MG63 (cell line): ENCODE measurements around the gene SCFD2. TPM values are rescaled to one million over a fixed set of nuclear protein-coding genes. Genes with fewer than 3 reads are reported as not detected.
"Not testable (repeated sequence)": the region's sequence is repeated elsewhere in the genome, so short reads cannot be mapped to it uniquely, and the experiment has no call there.

Experiments
- DNase-seq: peaks from one replicate; pipeline ENCODE4 v3.0.0-alpha.2; 2020
- H3K27me3 ChIP-seq: fragments of 250-450 bp; sonication (Bioruptor Pico); 2 replicates; pipeline ENCODE4 v1.5.1; 2020; ENCODE audit warnings: mild to moderate bottlenecking, moderate library complexity
- H3K36me3 ChIP-seq: fragments of 250-450 bp; sonication (Bioruptor Pico); 2 replicates; pipeline ENCODE4 v1.5.1; 2020; ENCODE audit warnings: mild to moderate bottlenecking, moderate library complexity
- H3K4me3 ChIP-seq: fragments of 250-450 bp; sonication (Bioruptor Pico); 2 replicates; pipeline ENCODE4 v1.5.1; 2020; ENCODE audit warnings: mild to moderate bottlenecking, moderate library complexity
- H3K9me3 ChIP-seq: fragments of 250-450 bp; sonication (Bioruptor Pico); 2 replicates; pipeline ENCODE4 v1.5.1; 2020; ENCODE audit warnings: mild to moderate bottlenecking, moderate library complexity
- total RNA-seq: library from RNA; depleted of rRNA; stranded (reverse); fragments of >200 nt; shearing (Covaris generic); gene quantifications from 2 replicates; pipeline ENCODE4 v1.2.3, GENCODE V29; 2014; ENCODE audit warnings: low replicate concordance

The SCFD2 gene
- total RNA-seq, 1 experiment from 2014 or later = 119 TPM

DNA sequence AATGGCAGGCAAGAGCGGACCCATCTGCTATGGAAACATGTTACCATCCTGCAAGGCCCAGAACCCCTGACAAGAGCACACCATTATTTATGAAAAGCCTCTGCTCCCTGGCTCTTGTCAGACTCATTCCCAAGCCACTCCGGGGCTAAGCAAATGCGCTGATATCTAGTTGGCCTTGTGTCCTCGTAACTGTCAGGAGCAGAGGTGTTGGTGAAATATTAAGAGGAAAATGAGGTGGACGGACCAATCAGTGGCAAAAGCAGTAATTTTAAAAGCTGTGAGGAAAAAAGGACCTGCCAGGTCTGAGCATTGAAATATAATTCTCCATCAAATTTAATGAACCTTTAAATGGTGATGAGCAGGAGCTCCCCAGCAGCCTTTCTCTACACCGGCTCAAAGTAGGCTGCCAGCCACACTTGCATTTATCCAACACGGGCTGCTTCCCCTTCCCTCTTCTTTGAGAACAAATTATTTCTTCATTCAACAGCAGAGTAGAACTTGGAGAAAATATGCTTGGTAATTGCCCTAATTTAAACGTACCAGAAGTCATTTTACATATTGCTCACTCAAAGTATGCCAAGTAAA is 289.4 kb downstream of the SCFD2 start:
- DNase-seq = no peak
- Histone ChIP-seq H3K36me3 (peaks cover 6% of the 10 kb centered on the region), H3K4me3 (no peak overlapping the region), H3K27me3 (no peaks in the 10 kb centered on the region), H3K9me3 (no peaks in the 10 kb centered on the region)

DNA sequence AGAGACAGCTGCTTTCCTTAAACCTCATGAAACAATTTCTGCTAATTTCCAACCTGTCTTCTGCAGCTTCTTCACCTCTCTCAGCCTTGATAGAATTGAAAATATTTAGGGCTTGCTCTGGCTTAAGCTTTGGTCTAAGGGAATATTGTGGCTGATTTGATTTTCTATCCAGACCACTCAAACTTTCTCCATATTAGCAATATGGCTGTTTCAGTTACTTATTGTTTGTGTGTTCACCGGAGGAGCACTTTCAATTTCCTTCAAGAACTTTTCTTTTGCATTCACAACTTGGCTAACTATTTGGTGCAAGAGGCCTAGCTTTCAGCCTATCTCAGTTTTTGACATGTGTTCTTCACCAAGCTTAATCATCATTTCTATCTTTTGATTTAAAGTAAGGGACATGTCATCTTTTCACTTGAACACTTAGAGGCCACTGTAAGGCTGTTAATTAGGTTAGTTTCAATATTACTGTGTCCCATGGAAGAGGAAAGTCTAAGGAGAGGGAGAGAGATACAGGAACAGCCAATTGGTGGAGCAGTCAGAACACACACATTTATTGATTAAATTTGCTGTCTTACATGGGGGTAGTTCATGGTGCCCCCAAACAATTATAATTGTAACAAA is 290.6 kb downstream of the SCFD2 start:
- peaks cover 6% of the 10 kb centered on the region for H3K36me3 ChIP-seq
- H3K27me3 ChIP-seq = no peaks in the 10 kb centered on the region
- no peak for DNase-seq
- H3K4me3 ChIP-seq = no peak overlapping the region
- H3K9me3 ChIP-seq = no peaks in the 10 kb centered on the region

DNA sequence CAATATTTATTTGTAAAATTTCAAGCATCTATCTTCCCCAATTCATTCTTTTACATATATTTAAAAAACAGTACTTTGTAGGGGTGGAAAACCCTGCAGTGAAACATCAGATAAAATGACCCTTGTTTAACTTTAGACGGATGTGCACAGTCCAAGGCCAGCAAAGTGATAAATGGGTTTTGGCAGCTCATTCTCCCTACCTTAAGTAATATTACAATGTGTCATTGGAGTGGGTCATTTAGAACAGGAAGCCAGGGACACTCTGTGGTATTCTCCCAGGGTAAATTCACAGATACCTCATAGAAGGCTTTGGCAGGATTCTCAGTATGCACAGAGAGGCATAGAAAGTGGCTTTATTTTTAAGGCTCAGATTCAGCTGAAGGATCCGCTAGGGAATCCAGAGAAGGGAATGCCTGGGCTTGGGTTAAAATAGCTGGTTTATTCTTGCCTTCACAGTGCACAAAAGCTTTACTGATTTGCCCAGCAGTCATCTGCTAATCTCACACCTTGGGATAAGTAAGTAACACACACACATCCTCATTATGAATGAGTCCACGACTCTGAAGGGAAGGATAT is 297.0 kb downstream of the SCFD2 start:
- Histone ChIP-seq H3K27me3 (no peaks in the 10 kb centered on the region), H3K4me3 (no peak overlapping the region), H3K36me3 (peaks cover 14% of the 10 kb centered on the region), H3K9me3 (no peaks in the 10 kb centered on the region; the same call in none of the 2 replicates)
- DNase-seq = no peak

DNA sequence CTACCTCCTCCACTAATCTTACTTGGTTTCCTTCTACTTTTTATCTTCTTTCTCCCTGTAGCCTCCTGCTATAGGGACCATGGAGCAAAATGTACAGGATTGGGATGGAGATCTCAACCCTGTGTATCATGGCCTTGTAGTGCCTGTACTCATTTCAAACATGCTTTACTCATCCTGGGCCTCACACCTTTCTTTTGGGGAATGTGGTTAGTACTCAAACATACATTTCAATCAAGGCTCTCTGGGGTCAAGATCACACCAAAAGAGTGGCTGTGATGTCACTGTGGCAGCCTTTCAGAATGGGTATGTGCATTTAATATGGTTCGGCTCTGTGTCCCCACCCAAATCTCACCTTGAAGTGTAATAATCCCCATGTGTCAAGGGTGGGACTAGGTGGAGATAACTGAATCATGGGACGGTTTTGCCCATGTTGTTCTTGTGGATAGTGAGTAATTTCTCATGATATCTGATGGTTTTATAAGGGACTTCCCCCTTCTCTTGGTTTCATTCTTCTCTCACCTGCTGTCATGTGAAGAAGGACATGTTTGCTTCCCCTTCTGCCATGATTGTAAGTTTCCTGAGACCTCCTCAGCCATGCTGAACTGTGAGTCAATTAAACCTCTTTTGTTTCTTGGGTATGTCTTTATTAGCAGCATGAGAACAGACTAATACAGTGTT is 298.6 kb downstream of the SCFD2 start:
- H3K4me3 ChIP-seq = no peak overlapping the region
- no peak for DNase-seq
- H3K27me3 ChIP-seq = no peaks in the 10 kb centered on the region
- peaks cover 13% of the 10 kb centered on the region for H3K36me3 ChIP-seq
- no peaks in the 10 kb centered on the region; the same call in none of the 2 replicates for H3K9me3 ChIP-seq

DNA sequence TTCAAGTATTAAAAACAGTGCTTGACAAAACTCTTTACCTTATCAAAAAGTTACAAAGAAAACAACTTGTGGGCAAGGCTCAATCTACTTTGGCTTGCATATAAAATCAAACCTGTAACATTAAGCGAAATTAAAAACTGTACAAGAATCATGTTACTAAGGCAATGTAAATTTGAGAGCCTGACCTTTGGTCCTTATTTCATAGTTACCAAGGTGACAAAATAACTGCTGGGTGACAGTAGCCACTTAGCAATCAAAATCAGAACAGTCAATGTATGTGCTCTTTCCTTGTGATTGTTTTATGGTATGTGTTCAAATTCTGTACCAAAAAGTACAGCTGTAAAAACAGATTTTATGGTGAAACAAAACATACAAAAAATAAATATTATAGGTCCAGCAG is 299.7 kb downstream of the SCFD2 start:
- no peaks in the 10 kb centered on the region for H3K27me3 ChIP-seq
- H3K9me3 ChIP-seq = no peaks in the 10 kb centered on the region; the same call in none of the 2 replicates
- H3K36me3 ChIP-seq = peaks cover 13% of the 10 kb centered on the region
- no peak for DNase-seq
- H3K4me3 ChIP-seq = no peak overlapping the region

DNA sequence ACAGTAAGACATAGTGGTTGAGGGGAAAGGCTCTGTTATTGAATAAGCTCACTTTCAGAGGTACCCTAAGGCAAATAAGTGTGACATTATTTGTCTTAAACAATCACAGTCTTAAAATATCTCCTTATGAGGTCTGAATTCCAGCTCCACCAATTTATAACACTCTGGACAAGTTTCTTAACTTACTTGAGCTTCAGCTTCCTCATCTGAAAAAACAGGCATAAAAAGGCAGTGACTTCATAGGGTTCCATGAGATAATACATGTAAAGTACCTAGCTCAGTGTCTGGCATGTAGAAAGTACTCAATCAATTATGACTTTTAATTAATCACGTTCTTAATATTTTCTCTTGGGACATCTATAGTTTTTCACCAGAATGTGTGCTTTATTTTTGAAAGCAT is 301.3 kb downstream of the SCFD2 start:
- Histone ChIP-seq H3K36me3 (peaks cover 10% of the 10 kb centered on the region), H3K27me3 (no peaks in the 10 kb centered on the region), H3K9me3 (no peaks in the 10 kb centered on the region; the same call in none of the 2 replicates), H3K4me3 (no peak overlapping the region)
- DNase-seq = no peak

DNA sequence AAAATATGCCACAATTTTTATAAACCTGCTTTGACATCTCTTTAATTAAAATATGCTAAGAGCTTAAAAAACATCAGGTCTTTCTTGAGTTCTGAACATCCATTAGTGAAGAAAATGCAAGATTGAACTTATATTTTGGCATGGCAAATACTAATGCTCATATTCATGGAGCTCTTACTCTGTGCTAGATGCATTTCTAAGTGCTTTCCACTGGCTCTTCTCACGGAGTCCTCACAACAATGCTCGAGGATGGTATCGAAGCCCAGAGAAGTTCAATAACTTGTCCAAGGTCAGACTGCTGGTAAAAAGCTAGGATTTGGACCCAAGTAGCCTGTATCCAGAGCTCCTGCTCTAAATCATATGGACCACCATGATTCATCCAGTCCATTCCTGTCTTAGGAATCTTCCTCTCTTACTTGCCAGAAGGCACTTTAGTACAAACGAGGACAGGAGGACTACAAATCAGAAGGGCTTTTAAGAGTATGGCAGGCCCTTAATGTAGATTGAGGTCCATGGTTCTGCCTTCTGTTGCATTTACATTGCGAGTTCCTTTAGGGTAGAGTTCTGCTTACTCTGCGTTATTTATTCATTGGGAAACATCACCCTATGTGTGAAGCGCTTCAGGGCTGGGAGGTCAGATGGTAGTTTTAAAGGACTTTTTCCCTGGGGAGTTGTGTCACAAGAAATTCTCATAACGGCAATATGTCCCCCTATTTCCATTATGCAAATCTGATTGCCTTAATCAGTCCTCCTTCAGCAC is 304.6 kb downstream of the SCFD2 start:
- no peak overlapping the region for H3K4me3 ChIP-seq
- no peaks in the 10 kb centered on the region for H3K9me3 ChIP-seq
- H3K36me3 ChIP-seq = peaks cover 5% of the 10 kb centered on the region
- no peaks in the 10 kb centered on the region for H3K27me3 ChIP-seq
- DNase-seq = no peak

DNA sequence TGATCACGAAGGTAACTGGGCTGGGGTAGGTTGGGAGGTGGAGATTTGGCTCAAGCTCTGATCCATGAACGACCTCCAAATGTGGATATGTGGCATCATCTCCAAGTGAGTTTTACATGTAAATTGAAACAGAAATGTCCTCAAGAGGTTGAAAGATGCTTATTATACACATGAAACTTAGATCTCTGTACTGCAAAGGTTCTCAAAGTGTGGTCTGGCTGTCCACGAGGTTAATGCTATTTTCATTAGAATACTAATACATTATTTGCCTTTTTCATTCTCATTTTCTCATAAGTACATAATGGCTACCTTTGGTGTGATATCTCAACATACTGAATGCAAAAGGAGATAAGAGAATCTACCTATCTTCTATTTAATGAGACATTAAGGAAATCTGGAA is 305.6 kb downstream of the SCFD2 start:
- Histone ChIP-seq H3K27me3 (no peaks in the 10 kb centered on the region), H3K36me3 (peaks cover 5% of the 10 kb centered on the region), H3K9me3 (no peaks in the 10 kb centered on the region), H3K4me3 (no peak overlapping the region)
- DNase-seq = no peak

DNA sequence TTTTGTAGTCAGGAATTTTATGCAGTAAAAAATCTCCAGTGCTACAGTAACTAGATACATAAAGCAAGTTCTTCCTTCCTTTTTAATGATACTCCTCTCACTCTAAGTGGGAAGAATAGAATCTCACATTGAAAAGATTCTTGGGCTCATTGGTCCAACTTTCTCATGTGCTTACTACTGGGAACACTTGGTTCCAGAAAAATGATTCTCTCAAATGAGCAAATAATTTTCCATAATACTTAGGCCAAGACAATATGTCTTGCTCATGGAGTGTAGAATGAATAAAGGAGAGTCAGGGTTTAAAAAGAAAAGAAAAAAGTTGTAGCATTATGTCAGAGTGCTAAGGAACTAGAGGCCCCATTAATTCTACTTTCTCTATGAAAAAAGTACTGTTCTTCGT is 306.0 kb downstream of the SCFD2 start:
- Histone ChIP-seq H3K4me3 (no peak overlapping the region), H3K36me3 (peaks cover 5% of the 10 kb centered on the region), H3K27me3 (no peaks in the 10 kb centered on the region), H3K9me3 (no peaks in the 10 kb centered on the region)
- DNase-seq = no peak

DNA sequence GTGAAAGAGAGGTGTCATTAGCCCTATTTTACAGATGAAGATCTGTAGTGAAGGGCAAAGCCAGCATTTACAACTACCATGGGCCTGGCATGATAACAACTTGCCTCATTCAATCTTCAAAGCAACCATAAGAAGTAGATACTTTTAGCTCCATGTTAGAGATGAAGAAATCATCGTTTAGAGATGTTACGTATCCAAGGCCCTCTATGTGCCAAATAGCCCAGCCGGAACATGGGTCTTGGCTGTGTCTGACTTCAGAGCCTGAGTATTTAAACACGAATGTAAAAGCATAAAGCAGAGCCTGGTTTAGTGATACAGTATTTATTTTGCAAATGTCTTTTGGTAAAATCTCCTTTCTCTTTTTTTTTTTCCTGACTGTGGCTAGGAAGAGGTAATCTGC is 306.6 kb downstream of the SCFD2 start:
- DNase-seq = no peak
- no peaks in the 10 kb centered on the region for H3K27me3 ChIP-seq
- H3K4me3 ChIP-seq = no peak overlapping the region
- H3K9me3 ChIP-seq = no peaks in the 10 kb centered on the region
- peaks cover 5% of the 10 kb centered on the region for H3K36me3 ChIP-seq

DNA sequence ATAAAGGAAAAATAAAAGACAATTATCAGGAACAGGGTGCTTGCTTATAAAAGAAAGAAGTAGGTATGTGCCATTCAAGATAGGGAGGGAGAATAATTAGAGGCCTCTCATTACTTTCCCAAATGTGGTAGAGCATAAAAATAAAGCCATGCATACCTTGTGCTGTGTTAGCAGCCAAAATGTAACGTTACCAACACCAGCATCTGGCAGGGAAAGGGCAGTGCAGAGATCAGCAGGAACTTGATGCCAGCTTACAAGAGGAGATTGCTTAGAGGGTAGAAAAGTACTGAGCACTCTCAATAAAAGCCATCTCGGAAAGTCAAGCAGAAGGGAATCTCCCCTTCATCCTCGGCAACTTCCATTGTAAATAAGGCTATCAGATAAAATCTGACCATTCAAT is 308.2 kb downstream of the SCFD2 start:
- Histone ChIP-seq H3K4me3 (no peak overlapping the region), H3K27me3 (no peaks in the 10 kb centered on the region), H3K9me3 (no peaks in the 10 kb centered on the region), H3K36me3 (peaks cover 6% of the 10 kb centered on the region)
- no peak for DNase-seq

DNA sequence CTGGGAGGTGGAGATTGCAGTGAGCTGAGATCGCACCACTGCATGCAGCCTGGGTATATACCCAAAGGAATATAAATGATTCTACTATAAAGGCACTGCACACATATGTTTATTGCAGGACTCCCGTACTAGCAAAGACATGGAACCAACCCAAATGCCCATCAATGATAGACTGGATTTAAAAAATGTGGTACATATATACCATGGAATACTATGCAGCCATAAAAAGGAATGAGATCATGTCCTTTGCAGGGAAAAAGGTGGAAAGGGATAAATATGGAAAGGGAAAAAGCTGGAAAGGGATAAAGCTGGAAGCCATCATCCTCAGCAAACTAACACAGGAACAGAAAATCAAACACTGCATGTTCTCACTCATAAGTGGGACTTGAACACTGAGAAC is 308.8 kb downstream of the SCFD2 start:
- DNase-seq, H3K9me3 ChIP-seq, H3K4me3 ChIP-seq: not testable (repeated sequence)

DNA sequence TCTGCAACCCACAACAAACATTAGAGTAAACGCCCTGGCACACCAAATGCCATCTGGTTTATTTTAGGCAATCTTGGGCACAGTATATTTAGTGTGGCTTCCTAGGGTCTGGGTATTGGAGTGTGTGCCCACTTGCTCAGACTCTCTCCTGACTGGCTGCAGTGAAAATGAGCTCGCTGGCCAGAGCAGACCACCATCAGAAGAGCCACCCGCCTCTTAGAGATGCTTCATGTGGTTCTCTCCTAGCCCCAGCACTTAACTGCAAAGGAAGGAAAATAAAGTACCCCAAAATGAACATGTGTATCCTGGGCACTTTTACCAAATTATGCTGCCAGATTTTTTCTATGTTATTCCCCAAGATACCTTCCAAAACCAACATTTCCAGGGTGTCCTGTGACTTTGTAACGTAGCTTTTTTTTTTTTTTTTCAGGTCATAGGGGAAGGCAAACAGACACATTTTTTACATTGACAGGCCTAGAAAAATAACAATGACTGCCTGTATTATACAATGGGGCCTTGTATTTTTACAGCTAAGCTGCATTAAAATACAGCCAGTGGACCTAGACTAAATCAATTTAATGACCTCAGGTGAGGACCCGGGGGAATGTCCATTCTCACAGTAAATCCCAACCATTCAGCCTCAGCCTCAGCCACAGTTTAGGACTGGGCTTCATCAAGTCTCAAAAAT is 310.0 kb downstream of the SCFD2 start:
- Histone ChIP-seq H3K36me3 (peaks cover 10% of the 10 kb centered on the region), H3K27me3 (no peaks in the 10 kb centered on the region), H3K4me3 (no peak overlapping the region), H3K9me3 (no peaks in the 10 kb centered on the region)
- no peak for DNase-seq

More for the DNA sequence above, 308.8 kb downstream of the SCFD2 start:
- not testable (repeated sequence) for H3K36me3 ChIP-seq, H3K27me3 ChIP-seq

DNA sequence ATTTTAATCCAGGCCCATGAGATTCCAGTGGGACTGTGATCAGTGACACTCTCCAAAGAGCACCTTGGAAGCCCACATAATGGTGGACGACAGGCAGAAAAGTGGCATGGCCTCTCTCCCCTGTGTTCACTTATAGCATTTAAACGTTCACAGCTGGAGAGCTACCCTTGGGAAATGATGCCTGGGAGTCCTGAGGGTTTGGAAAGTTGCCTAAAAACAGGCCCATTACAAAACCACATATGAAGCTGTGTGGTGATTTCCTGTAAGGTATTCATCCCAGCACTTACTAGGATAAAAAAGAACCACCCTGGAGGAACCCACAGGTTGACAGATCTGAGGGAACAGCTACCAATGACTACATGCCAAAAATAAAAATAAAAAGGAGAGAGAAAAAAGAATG is 310.6 kb downstream of the SCFD2 start:
- Histone ChIP-seq H3K27me3 (no peaks in the 10 kb centered on the region), H3K36me3 (peaks cover 15% of the 10 kb centered on the region), H3K9me3 (no peaks in the 10 kb centered on the region), H3K4me3 (no peak overlapping the region)
- DNase-seq = peak; percentile 31

DNA sequence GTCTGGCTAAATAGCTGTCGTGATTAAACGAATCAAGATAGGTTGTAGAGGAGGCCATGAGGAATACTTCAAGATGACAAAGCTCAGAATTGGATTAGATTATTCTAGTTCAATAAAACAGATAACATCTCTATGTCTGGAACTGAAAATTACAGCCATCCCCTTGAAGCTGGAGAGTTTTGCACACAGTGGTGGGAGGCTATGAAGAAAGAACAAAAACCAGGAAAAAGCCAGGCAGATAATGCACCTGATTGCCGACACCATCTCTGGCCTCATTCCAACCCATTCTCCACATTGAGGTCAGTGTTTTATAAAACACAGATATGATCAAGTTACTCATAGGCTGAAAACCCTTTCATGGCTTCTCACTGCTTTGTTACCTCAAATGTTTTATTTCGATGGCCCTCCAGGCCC is 315.5 kb downstream of the SCFD2 start:
- no peak for DNase-seq
- no peaks in the 10 kb centered on the region for H3K9me3 ChIP-seq
- no peak overlapping the region for H3K4me3 ChIP-seq
- H3K36me3 ChIP-seq = peaks cover 32% of the 10 kb centered on the region
- no peaks in the 10 kb centered on the region for H3K27me3 ChIP-seq

DNA sequence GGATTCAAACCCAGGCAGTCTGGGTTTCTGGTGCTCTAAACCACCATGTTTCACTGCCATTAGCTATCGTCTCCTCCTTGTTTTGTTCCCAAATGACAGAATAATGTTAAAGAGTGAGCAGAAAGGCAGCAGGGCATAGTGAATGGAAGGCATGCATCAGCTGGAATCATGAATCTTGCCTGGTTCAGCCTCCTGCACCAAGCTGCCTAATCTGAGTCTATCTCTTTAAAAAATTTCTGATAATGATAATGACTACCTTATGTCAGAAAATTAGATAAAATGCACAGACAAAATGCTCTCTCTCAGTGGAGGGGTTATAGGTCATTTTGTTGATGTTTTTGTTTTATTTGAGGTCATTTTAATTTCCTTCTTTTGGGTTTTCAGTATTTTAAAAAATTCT is 316.3 kb downstream of the SCFD2 start:
- peaks cover 32% of the 10 kb centered on the region for H3K36me3 ChIP-seq
- DNase-seq = no peak
- no peaks in the 10 kb centered on the region for H3K9me3 ChIP-seq

DNA sequence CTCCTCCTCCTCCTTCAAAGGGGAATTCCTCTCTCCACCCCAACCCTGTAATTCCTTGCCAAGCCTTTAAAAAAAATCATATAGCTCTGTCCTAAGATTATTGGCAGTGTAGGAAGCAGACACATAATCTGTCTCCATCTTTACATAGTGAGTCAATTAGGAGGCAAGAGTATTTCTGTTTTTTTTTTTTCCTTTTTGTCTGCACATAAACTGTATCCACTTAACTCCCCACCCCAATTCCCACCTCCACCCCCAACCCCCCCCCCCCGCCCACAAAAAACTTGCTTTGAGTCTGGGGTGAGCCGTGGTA is 321.3 kb downstream of the SCFD2 start:
- H3K27me3 ChIP-seq = no peaks in the 10 kb centered on the region
- no peak for DNase-seq
- H3K36me3 ChIP-seq = peaks cover 31% of the 10 kb centered on the region

More for the DNA sequence above, 316.3 kb downstream of the SCFD2 start:
- H3K27me3 ChIP-seq = no peaks in the 10 kb centered on the region
- H3K4me3 ChIP-seq = no peak overlapping the region

More for the DNA sequence above, 321.3 kb downstream of the SCFD2 start:
- no peak overlapping the region for H3K4me3 ChIP-seq
- no peaks in the 10 kb centered on the region for H3K9me3 ChIP-seq
